Esophagus squamous epithelium (tissue), 5 donors: Measurements from ENCODE around the gene TAAR1. TPM values are rescaled to one million over a fixed set of nuclear protein-coding genes. Genes with fewer than 3 reads are reported as not detected.
"Not testable (repeated sequence)": the region's sequence is repeated elsewhere in the genome, so short reads cannot be mapped to it uniquely, and the experiment has no call there.

Experiments
- DNase-seq: peaks from one replicate; lab custom pipeline; 2025; lab: John Stamatoyannopoulos, UW
- H3K27ac ChIP-seq, 4 donors: fragments of 200-600 bp; sonication (generic); one replicate each; pipeline ENCODE4 v1.5.1; 2016 to 2019; ENCODE audit warnings: mild to moderate bottlenecking in 1 of 4
- H3K27me3 ChIP-seq, 4 donors: fragments of 200-600 bp; sonication (generic); 1 replicate in 3 of 4; 2 replicates in 1 of 4; pipeline versions ENCODE4 v1.5.1 to v1.6.0; 2017 to 2021; ENCODE audit warnings: antibody characterized with exemption in 1 of 4
- H3K36me3 ChIP-seq, 3 donors: fragments of 200-600 bp; sonication (generic); one replicate each; pipeline ENCODE4 v1.5.1; 2016 to 2019
- H3K4me1 ChIP-seq, 3 donors: fragments of 200-600 bp; sonication (generic); one replicate each; pipeline ENCODE4 v1.5.1; 2017 to 2019
- H3K4me3 ChIP-seq, 4 donors: fragments of 200-600 bp; sonication (generic); 1 replicate in 3 of 4; 2 replicates in 1 of 4; pipeline ENCODE4 v1.5.1; 2016 to 2019; ENCODE audit warnings: mild to moderate bottlenecking in 2 of 4, moderate library complexity in 1 of 4
- H3K9me3 ChIP-seq, 3 donors: fragments of 200-600 bp; sonication (generic); one replicate each; pipeline ENCODE4 v1.5.1; 2016 to 2019
- CTCF ChIP-seq, 6 experiments: fragments of 450-650 bp in 4 of 6; fragments of 200-600 bp in 2 of 6; sonication (generic) in 2 of 6; IDR thresholded peaks; one replicate each; pipeline ENCODE4 v1.5.1; 2016 to 2019; ENCODE audit warnings: antibody characterized with exemption in 6 of 6, mild to moderate bottlenecking in 4 of 6, moderate library complexity in 4 of 6
- POLR2A ChIP-seq, 4 donors: fragments of 450-650 bp; IDR thresholded peaks; one replicate each; pipeline ENCODE4 v1.6.1; 2017; ENCODE audit warnings: antibody characterized with exemption in 4 of 4, mild to moderate bottlenecking in 4 of 4, moderate library complexity in 3 of 4
- WGBS, 2 donors: methylation state at CpG; one replicate each; pipeline ENCODE4 v1.1.5; 2018; 5-methylcytosine and 5-hydroxymethylcytosine counted together
- intact Hi-C: fragments of 100-400 bp; cut with DNase I; formaldehyde crosslinking; loops from one replicate; pipeline ENCODE4 v1.15.0; 2022
- total RNA-seq, 4 donors: library from RNA; depleted of rRNA; stranded (reverse); fragments of >200 nt; gene quantifications; one replicate each; pipeline ENCODE4 v1.1.0, GENCODE V29; 2016
- donor health status: DM: yes; HTN: yes; CAD: no.

The TAAR1 gene
- total RNA-seq, 4 donors from 2014 or later = not detected

GRCh38 chr6:132685009-132685408, 26.0 kb upstream of the TAAR1 start:
- intact Hi-C loops = no loop called here
- no peak for TF ChIP-seq POLR2A (IDR thresholded peaks at IDR 0.05)
- no peak for TF ChIP-seq CTCF (IDR thresholded peaks at IDR 0.05)
- Histone ChIP-seq H3K9me3 (no peaks in the 10 kb centered on the region), H3K4me3 (no peak overlapping the region), H3K27ac (no peak overlapping the region), H3K27me3 (no peaks in the 10 kb centered on the region), H3K36me3 (no peaks in the 10 kb centered on the region), H3K4me1 (no peaks in the 10 kb centered on the region)
- 54 to 65% methylated on average over 3 of the region's 3 CpGs for WGBS, 2 donors
- no peak for DNase-seq

GRCh38 chr6:132684272-132684671, 25.3 kb upstream of the TAAR1 start:
- intact Hi-C loops = no loop called here
- H3K27ac ChIP-seq = no peak overlapping the region
- no peak overlapping the region for H3K4me3 ChIP-seq
- 76 to 84% methylated on average over 6 of the region's 6 CpGs for WGBS, 2 donors
- DNase-seq = no peak
- H3K27me3 ChIP-seq = no peaks in the 10 kb centered on the region
- no peaks in the 10 kb centered on the region for H3K4me1 ChIP-seq
- TF ChIP-seq CTCF (IDR thresholded peaks at IDR 0.05) = no peak
- no peak for TF ChIP-seq POLR2A (IDR thresholded peaks at IDR 0.05)
- H3K36me3 ChIP-seq = no peaks in the 10 kb centered on the region
- H3K9me3 ChIP-seq = no peaks in the 10 kb centered on the region

GRCh38 chr6:132683543-132683942, 24.6 kb upstream of the TAAR1 start:
- intact Hi-C loops = no loop called here
- TF ChIP-seq POLR2A (IDR thresholded peaks at IDR 0.05) = no peak
- TF ChIP-seq CTCF (IDR thresholded peaks at IDR 0.05) = no peak
- DNase-seq = no peak
- Histone ChIP-seq H3K36me3 (no peaks in the 10 kb centered on the region), H3K4me1 (no peaks in the 10 kb centered on the region), H3K27me3 (no peaks in the 10 kb centered on the region), H3K4me3 (no peak overlapping the region), H3K9me3 (no peaks in the 10 kb centered on the region), H3K27ac (no peak overlapping the region)
- 58 to 60% methylated on average over 6 of the region's 6 CpGs for WGBS, 2 donors

- intact Hi-C loops, DNase-seq, H3K4me1 ChIP-seq, H3K36me3 ChIP-seq, H3K9me3 ChIP-seq, H3K27ac ChIP-seq, H3K4me3 ChIP-seq, H3K27me3 ChIP-seq: not testable (repeated sequence)
Observed at GRCh38 chr6:132679094-132679493, 20.1 kb upstream of the TAAR1 start.

GRCh38 chr6:132675749-132676148, 16.8 kb upstream of the TAAR1 start:
- intact Hi-C loops = no loop called here
- Histone ChIP-seq H3K27ac (no peak overlapping the region), H3K9me3 (no peaks in the 10 kb centered on the region), H3K4me1 (no peaks in the 10 kb centered on the region), H3K27me3 (no peaks in the 10 kb centered on the region), H3K4me3 (no peak overlapping the region), H3K36me3 (no peaks in the 10 kb centered on the region)
- no peak for DNase-seq
- TF ChIP-seq CTCF (IDR thresholded peaks at IDR 0.05) = no peak
- TF ChIP-seq POLR2A (IDR thresholded peaks at IDR 0.05) = no peak

GRCh38 chr6:132675002-132675401, 16.0 kb upstream of the TAAR1 start:
- TF ChIP-seq CTCF (IDR thresholded peaks at IDR 0.05) (no peak), POLR2A (IDR thresholded peaks at IDR 0.05) (no peak)
- intact Hi-C loops = no loop called here

More at GRCh38 chr6:132675002-132675401, 16.0 kb upstream of the TAAR1 start:
- Histone ChIP-seq H3K9me3 (no peaks in the 10 kb centered on the region), H3K4me3 (no peak overlapping the region), H3K27ac (no peak overlapping the region), H3K4me1 (peaks cover 0 to under 1% (median 0%) of the 10 kb centered on the region in 3 donors), H3K36me3 (no peaks in the 10 kb centered on the region), H3K27me3 (no peaks in the 10 kb centered on the region)
- no peak for DNase-seq
- WGBS, 2 donors = 80 to 83% methylated on average over 3 of the region's 3 CpGs
